HUES64 (cell line): ENCODE data around the gene THRB.

Experiments
- H3K27ac ChIP-seq: 2 replicates; pipeline ENCODE4 v1.7.0; 2013; ENCODE audit warnings: low read depth, low read length, inconsistent platforms
- H3K27me3 ChIP-seq: 2 replicates; pipeline ENCODE4 v1.6.1; 2013; ENCODE audit warnings: mild to moderate bottlenecking, low read length; ENCODE audit not compliant: insufficient read depth
- H3K36me3 ChIP-seq: 2 replicates; pipeline ENCODE4 v1.6.1; 2013; ENCODE audit warnings: mild to moderate bottlenecking, low read length; ENCODE audit not compliant: insufficient read depth
- H3K4me1 ChIP-seq: 2 replicates; pipeline ENCODE4 v1.6.1; 2013; ENCODE audit warnings: mild to moderate bottlenecking, low read length, moderate library complexity; ENCODE audit not compliant: insufficient read depth
- H3K4me3 ChIP-seq: 2 replicates; pipeline ENCODE4 v1.5.1; 2013; ENCODE audit warnings: mild to moderate bottlenecking, low read length, moderate library complexity
- H3K9ac ChIP-seq: 2 replicates; pipeline ENCODE4 v1.6.1; 2013; ENCODE audit warnings: mild to moderate bottlenecking, low read depth, low read length
- H3K9me3 ChIP-seq: 2 replicates; pipeline ENCODE4 v1.6.1; 2013; ENCODE audit warnings: low read depth, low read length; ENCODE audit not compliant: insufficient read depth
- WGBS: fragments of 150-250, 120-280 bp; methylation state at CpG from one replicate; pipeline ENCODE4 v1.1.7; 2013; ENCODE audit warnings: missing lambda C conversion rate; 5-methylcytosine and 5-hydroxymethylcytosine counted together

The THRB gene

DNA sequence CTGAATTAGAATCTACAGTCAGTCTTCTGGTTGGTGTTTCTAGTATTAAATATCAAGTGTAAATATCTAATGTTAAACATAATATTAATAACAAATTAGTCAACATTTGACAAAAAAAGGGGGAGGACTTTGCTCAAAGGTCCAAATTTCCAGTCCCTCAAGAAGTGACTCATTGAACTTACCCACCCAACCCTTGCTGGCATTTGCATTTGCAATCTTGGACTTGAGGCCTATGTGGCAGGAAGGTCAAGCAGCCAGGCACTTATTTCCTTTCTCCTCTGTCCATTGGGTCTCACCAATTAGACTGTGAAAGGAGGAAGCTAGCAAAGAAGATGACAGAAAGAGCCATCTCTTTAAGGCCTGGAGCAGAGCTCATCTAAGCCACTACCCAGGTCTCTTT, 174.0 kb downstream of the THRB start:
- no peaks in the 10 kb centered on the region for H3K36me3 ChIP-seq
- H3K9ac ChIP-seq = no peak overlapping the region
- no peaks in the 10 kb centered on the region for H3K27me3 ChIP-seq
- no peaks in the 10 kb centered on the region for H3K9me3 ChIP-seq
- no peak overlapping the region for H3K27ac ChIP-seq
- no peaks in the 10 kb centered on the region for H3K4me1 ChIP-seq
- H3K4me3 ChIP-seq = no peak overlapping the region

DNA sequence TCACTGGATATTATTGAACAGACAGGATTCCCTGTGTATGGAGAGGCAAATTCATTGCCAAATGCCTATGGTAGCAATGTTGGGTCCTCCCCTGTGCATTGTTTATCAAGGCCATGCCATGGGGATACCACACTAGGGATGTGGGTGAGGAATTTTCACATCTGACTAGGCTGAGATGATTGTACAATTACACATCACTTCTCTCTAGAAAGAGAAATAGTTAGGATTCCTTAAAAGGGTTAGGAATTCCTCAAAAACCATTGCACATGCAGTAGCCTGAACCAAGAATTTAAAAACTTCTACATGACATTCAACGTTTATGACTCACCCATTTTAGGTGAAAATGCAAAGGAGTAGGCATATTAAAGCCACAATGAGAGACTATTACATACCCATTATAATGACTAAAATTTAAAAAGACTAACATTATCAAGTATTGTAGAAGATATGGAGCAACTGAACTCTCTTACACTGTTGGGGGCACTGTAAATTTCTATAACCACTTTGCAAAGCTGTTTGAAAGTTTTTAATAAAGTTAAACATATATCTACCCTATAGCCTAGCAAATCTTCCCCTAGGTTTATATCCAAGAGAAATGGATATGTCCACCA, 175.9 kb downstream of the THRB start:
- Histone ChIP-seq H3K27ac (no peak overlapping the region), H3K36me3 (no peaks in the 10 kb centered on the region), H3K4me3 (no peak overlapping the region), H3K4me1 (no peaks in the 10 kb centered on the region), H3K9ac (no peak overlapping the region), H3K9me3 (no peaks in the 10 kb centered on the region), H3K27me3 (no peaks in the 10 kb centered on the region)
- no CpG with 5 or more reads among the region's 1 CpG for WGBS

GRCh38 chr3:24316887-24317383, 177.7 kb downstream of the THRB start:
- Histone ChIP-seq H3K9ac (no peak overlapping the region), H3K4me3 (no peak overlapping the region), H3K27me3 (no peaks in the 10 kb centered on the region), H3K27ac (no peak overlapping the region), H3K9me3 (no peaks in the 10 kb centered on the region), H3K36me3 (no peaks in the 10 kb centered on the region), H3K4me1 (no peaks in the 10 kb centered on the region)
- 90% methylated on average over 5 of the region's 5 CpGs for WGBS

DNA sequence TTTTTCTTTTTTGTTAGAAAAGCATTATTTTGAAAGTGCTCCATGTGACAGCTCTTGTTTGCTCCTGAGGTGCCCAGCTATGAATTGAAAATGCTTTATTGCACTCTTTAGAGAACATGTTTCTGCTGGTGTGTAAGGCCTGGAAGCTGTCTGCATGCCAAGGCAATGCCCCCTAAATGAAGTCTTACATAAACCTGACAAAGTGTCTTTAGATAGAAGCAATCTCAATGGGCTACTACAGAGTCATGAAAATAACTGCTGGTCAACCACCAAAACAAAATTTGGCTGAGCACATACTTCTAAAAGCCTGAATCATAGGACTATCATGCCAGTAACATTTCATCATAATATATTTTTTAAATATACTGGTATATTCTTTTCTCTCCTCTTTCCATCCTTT, 178.7 kb downstream of the THRB start:
- Histone ChIP-seq H3K27ac (no peak overlapping the region), H3K36me3 (no peaks in the 10 kb centered on the region), H3K4me1 (no peaks in the 10 kb centered on the region)

DNA sequence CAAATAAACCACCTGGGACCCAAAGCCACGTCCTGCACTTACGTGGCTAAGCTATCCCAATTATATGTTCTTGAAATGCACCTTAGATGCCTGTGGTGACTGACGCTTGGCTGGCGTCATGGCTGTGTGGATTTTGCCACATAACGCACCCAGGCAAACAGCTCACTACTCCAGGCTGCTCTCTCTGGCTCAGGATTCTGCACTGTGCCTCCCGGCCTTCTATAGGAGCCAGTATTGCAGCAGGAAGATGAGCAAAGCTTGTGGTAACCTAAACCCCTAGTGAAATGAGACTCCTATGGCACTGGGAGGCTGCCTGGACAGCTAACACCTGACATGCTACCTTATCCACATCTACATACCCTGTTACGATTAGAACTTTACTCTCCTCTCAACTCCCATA, 179.3 kb downstream of the THRB start:
- no peak overlapping the region for H3K27ac ChIP-seq
- WGBS = 94% methylated on average over 7 of the region's 7 CpGs
- H3K4me3 ChIP-seq = no peak overlapping the region
- no peak overlapping the region for H3K9ac ChIP-seq
- no peaks in the 10 kb centered on the region for H3K4me1 ChIP-seq
- no peaks in the 10 kb centered on the region for H3K27me3 ChIP-seq
- H3K36me3 ChIP-seq = no peaks in the 10 kb centered on the region
- H3K9me3 ChIP-seq = no peaks in the 10 kb centered on the region

More for the DNA sequence above, 178.7 kb downstream of the THRB start:
- Histone ChIP-seq H3K27me3 (no peaks in the 10 kb centered on the region), H3K9me3 (no peaks in the 10 kb centered on the region), H3K9ac (no peak overlapping the region), H3K4me3 (no peak overlapping the region)

DNA sequence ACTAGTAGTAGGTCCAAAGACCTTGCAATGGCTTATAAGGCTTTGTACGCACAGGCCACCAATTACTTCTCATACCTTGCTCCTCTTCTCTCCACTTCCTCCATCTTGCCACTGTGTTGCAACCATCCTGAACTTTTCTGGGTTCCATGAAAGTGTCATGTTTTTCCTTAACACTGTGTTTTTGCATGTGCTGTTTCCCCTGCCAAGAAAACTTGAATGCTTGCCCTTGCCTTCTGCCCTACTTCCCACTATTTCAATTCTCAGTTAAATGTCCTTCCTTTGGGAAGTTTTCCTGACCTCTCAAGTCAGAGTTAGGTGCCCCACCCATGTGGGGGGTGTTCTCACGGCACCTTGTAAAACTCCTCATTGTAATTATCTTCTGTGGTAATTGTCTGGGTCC, 182.8 kb downstream of the THRB start:
- H3K9ac ChIP-seq = no peak overlapping the region
- over 99% methylated on average over 2 of the region's 2 CpGs for WGBS

DNA sequence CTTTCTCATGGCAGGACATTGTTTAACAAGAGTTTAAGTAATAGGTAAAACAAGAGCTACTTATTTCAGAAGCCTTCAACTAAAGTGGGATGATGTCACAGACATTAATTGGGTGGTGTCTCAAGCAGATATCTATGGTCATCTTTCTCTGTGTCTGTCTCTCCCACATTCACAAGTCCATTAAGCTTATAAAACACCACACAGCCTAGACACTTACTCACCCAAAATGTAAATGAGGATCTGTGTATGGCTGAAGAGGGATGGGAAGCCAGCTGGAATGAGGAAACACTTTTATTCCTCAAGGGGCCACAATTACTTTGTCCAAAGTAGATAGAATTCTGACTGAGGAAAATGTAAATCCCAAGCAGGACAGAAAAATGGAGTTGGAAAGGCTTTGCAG, 183.8 kb downstream of the THRB start:
- Histone ChIP-seq H3K4me1 (peaks cover 6% of the 10 kb centered on the region), H3K36me3 (no peaks in the 10 kb centered on the region), H3K27me3 (no peaks in the 10 kb centered on the region), H3K9me3 (no peaks in the 10 kb centered on the region), H3K4me3 (no peak overlapping the region), H3K9ac (no peak overlapping the region), H3K27ac (no peak overlapping the region)

More for the DNA sequence above, 182.8 kb downstream of the THRB start:
- no peaks in the 10 kb centered on the region for H3K36me3 ChIP-seq
- no peaks in the 10 kb centered on the region for H3K9me3 ChIP-seq
- no peak overlapping the region for H3K27ac ChIP-seq
- H3K4me3 ChIP-seq = no peak overlapping the region
- no peaks in the 10 kb centered on the region for H3K4me1 ChIP-seq
- no peaks in the 10 kb centered on the region for H3K27me3 ChIP-seq

DNA sequence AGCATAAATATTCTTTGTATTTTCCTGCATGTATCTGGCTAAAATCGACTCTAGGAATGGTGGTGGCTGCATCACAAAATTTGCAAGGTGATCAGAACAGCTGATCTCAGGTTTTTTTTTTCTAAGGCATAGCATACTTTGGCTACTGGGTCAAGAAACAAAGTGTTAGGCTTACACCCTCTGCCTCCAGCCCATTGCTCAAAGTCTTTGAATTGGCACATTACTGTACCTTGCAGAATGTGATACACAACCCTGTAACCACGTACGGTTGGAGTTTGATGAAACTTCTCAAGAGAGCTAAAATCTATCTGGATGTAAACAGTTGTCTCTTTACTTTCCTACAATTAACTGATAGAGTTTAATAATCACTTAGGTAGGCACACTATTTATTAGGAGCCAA, 188.1 kb downstream of the THRB start:
- Histone ChIP-seq H3K9ac (no peak overlapping the region), H3K27me3 (no peaks in the 10 kb centered on the region), H3K9me3 (no peaks in the 10 kb centered on the region), H3K4me3 (no peak overlapping the region), H3K36me3 (no peaks in the 10 kb centered on the region), H3K4me1 (peaks cover 11% of the 10 kb centered on the region), H3K27ac (no peak overlapping the region)
- WGBS = 82% methylated on average over 3 of the region's 3 CpGs

- Histone ChIP-seq H3K4me1 (peaks cover 11% of the 10 kb centered on the region), H3K27me3 (no peaks in the 10 kb centered on the region), H3K9me3 (no peaks in the 10 kb centered on the region), H3K9ac (no peak overlapping the region), H3K4me3 (no peak overlapping the region), H3K27ac (no peak overlapping the region), H3K36me3 (no peaks in the 10 kb centered on the region)
- 54% methylated on average over 4 of the region's 4 CpGs for WGBS
Measured at GRCh38 chr3:24305795-24306467, 188.7 kb downstream of the THRB start.

DNA sequence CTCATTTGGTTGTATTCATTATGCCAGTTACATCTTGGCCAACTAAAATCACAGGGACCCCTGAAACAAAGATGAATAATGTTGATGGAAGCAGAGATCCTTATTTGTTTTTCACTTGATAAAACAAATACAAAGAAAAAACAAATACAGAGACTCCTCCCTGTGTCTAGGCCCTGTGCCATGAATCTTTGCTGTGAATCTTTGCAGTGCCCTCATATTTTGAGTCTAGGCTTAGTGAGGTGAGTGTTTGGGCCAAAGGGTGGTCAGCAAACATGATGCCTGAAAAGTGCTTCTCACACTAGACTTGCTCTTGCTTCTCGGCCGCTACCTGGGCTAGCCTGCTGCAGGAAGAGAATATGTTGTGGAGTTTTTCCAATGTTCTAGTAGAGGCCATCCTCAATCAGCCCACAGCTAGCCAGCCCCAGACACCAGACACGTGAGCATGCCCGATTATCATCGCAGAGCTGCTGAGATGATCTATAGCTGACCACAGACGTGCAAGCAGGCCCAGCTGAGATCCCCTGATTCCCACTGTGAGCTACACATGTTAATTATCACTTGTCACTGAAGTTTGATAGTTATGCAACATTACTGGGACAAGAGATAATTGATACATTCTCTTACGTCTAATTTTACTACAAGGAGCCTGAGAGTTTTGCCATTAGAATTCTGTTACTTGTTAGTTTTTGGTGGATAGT, 191.4 kb downstream of the THRB start:
- Histone ChIP-seq H3K9me3 (no peaks in the 10 kb centered on the region), H3K27me3 (no peaks in the 10 kb centered on the region), H3K36me3 (no peaks in the 10 kb centered on the region), H3K4me3 (no peak overlapping the region), H3K4me1 (peaks cover 11% of the 10 kb centered on the region), H3K9ac (no peak overlapping the region), H3K27ac (no peak overlapping the region)
- 96% methylated on average over 7 of the region's 7 CpGs for WGBS

DNA sequence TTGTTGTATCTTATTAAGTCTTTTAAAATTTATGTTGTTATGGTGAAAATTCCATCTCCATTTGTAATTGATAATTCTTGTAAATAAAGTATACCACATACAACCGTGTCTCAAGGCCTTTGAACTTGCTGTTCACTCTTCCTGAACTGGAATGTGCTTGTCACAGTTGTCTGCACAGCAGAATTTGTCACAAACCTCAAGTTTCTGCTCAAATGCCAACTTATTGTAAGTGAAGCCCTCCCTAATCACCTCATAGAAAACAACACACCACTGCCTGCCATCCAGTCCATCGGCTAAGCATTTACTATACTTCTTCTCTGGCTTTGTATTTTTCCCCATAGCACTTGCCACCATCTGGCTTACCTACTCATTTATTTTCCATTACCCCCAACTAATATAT, 192.3 kb downstream of the THRB start:
- Histone ChIP-seq H3K4me1 (peaks cover 11% of the 10 kb centered on the region), H3K36me3 (no peaks in the 10 kb centered on the region), H3K9me3 (no peaks in the 10 kb centered on the region), H3K27me3 (no peaks in the 10 kb centered on the region), H3K27ac (no peak overlapping the region), H3K4me3 (no peak overlapping the region), H3K9ac (no peak overlapping the region)
- 93% methylated on average over 2 of the region's 2 CpGs for WGBS
